ENCODE results near the gene OR10H3. TPM values are rescaled to one million over a fixed set of nuclear protein-coding genes. Genes with fewer than 3 reads are reported as not detected.

OR10H3 gene
- total and polyA plus RNA-seq, 2 of the 8 experiments (the other 6 are each of a cell fraction or from before 2014, with no cell fraction given), result not detected

- TF ChIP-seq CHD7 (IDR thresholded peaks at IDR 0.05; ENCODE audit: insufficient replicate concordance, low read length) (no peak), TCF12 (IDR thresholded peaks at IDR 0.05; ENCODE audit: low read depth, low read length) (no peak), JUN (IDR thresholded peaks at IDR 0.05; ENCODE audit: low read depth, low read length) (no peak)
These were observed 5.4 kb upstream of the OR10H3 start (continued) for GRCh38 chr19:15732388-15732787.
